ENCODE measurements around the gene ZNF160.

The ZNF160 gene

GRCh38 chr19:53057904-53058580 lies 45.2 kb downstream of the ZNF160 start:
- Histone ChIP-seq H3K4me3 (ENCODE audit: insufficient read depth, low read length, poor library complexity, severe bottlenecking) (no peak overlapping the region), H3K36me3 (ENCODE audit: low read length) (no peaks in the 10 kb centered on the region), H3K79me2 (ENCODE audit: insufficient read depth, low read length) (no peaks in the 10 kb centered on the region), H3K27ac (ENCODE audit: low read depth, low read length) (no peak overlapping the region), H3F3A (ENCODE audit: insufficient read depth) (no peaks in the 10 kb centered on the region), H4K20me1 (ENCODE audit: low read depth, low read length) (no peaks in the 10 kb centered on the region), H3K9ac (ENCODE audit: low read length) (no peak overlapping the region), H3K4me2 (ENCODE audit: low read depth, low read length, poor library complexity, severe bottlenecking) (no peak overlapping the region), H3K9me2 (replicated peaks; ENCODE audit: insufficient read depth, low read length) (no peaks in the 10 kb centered on the region), H2AFZ (ENCODE audit: low read depth, low read length, severe bottlenecking) (no peak overlapping the region), H3K27me3 (ENCODE audit: low read length) (no peaks in the 10 kb centered on the region), H3K9me3 (ENCODE audit: insufficient read depth, low read length) (no peaks in the 10 kb centered on the region)
- TF ChIP-seq CTCF (IDR thresholded peaks at IDR 0.05; ENCODE audit: insufficient read depth, low read length, poor library complexity, severe bottlenecking) = no peak
- no peak for TF ChIP-seq EZH2phosphoT487 (conservative IDR thresholded peaks at IDR 0.05; ENCODE audit: low read length)

- Histone ChIP-seq H4K20me1 (ENCODE audit: low read depth, low read length) (no peaks in the 10 kb centered on the region), H3K4me3 (ENCODE audit: insufficient read depth, low read length, poor library complexity, severe bottlenecking) (no peak overlapping the region), H3K36me3 (ENCODE audit: low read length) (no peaks in the 10 kb centered on the region), H3K9me3 (ENCODE audit: insufficient read depth, low read length) (no peaks in the 10 kb centered on the region), H3K27me3 (ENCODE audit: low read length) (no peaks in the 10 kb centered on the region), H3K4me2 (ENCODE audit: low read depth, low read length, poor library complexity, severe bottlenecking) (no peak overlapping the region), H3K9me2 (replicated peaks; ENCODE audit: insufficient read depth, low read length) (no peaks in the 10 kb centered on the region), H2AFZ (ENCODE audit: low read depth, low read length, severe bottlenecking) (no peak overlapping the region), H3K79me2 (ENCODE audit: insufficient read depth, low read length) (no peaks in the 10 kb centered on the region), H3K27ac (ENCODE audit: low read depth, low read length) (no peak overlapping the region), H3F3A (ENCODE audit: insufficient read depth) (no peaks in the 10 kb centered on the region), H3K9ac (ENCODE audit: low read length) (no peak overlapping the region)
- TF ChIP-seq CTCF (IDR thresholded peaks at IDR 0.05; ENCODE audit: insufficient read depth, low read length, poor library complexity, severe bottlenecking) = no peak
- TF ChIP-seq EZH2phosphoT487 (conservative IDR thresholded peaks at IDR 0.05; ENCODE audit: low read length) = no peak
Observed at GRCh38 chr19:53055117-53055516, 48.1 kb downstream of the ZNF160 start.

- no peaks in the 10 kb centered on the region for H4K20me1 ChIP-seq (ENCODE audit: low read depth, low read length)
- H3K27me3 ChIP-seq (ENCODE audit: low read length) = no peaks in the 10 kb centered on the region
- H3K9me3 ChIP-seq (ENCODE audit: insufficient read depth, low read length) = no peaks in the 10 kb centered on the region
- no peak overlapping the region for H3K9ac ChIP-seq (ENCODE audit: low read length)
- no peak overlapping the region for H3K4me2 ChIP-seq (ENCODE audit: low read depth, low read length, poor library complexity, severe bottlenecking)
- no peak overlapping the region for H2AFZ ChIP-seq (ENCODE audit: low read depth, low read length, severe bottlenecking)
- H3K27ac ChIP-seq (ENCODE audit: low read depth, low read length) = no peak overlapping the region
- no peaks in the 10 kb centered on the region for H3K9me2 ChIP-seq (replicated peaks; ENCODE audit: insufficient read depth, low read length)
- TF ChIP-seq CTCF (IDR thresholded peaks at IDR 0.05; ENCODE audit: insufficient read depth, low read length, poor library complexity, severe bottlenecking) (no peak), EZH2phosphoT487 (conservative IDR thresholded peaks at IDR 0.05; ENCODE audit: low read length) (no peak)
- H3K79me2 ChIP-seq (ENCODE audit: insufficient read depth, low read length) = no peaks in the 10 kb centered on the region
- no peaks in the 10 kb centered on the region for H3K36me3 ChIP-seq (ENCODE audit: low read length)
- no peak overlapping the region for H3K4me3 ChIP-seq (ENCODE audit: insufficient read depth, low read length, poor library complexity, severe bottlenecking)
- H3F3A ChIP-seq (ENCODE audit: insufficient read depth) = no peaks in the 10 kb centered on the region
Observed at GRCh38 chr19:53047379-53047778, 55.8 kb downstream of the ZNF160 start.

All from SU-DHL-6 (cell line).